RWPE1 (cell line): ENCODE results near the gene TAX1BP1.

Source experiments
- CTCF ChIA-PET: fragments of 350-600 bp; sonication (Branson Sonifier 250); formaldehyde crosslinking; extraction: SDS; loops from one replicate; lab custom pipeline; 2021; lab: Yijun Ruan, JAX
- POLR2A ChIA-PET: fragments of 400-600 bp; formaldehyde crosslinking; extraction: SDS; loops from one replicate; lab custom pipeline; 2020; ENCODE audit warnings: antibody characterized with exemption; ENCODE audit not compliant: low non-redundant PET; lab: Yijun Ruan, JAX
- DNase-seq: peaks from one replicate; pipeline ENCODE4 v3.0.0; 2012; ENCODE audit warnings: low spot score
- H3K27ac ChIP-seq: fragments of 450-650 bp; 2 replicates; pipeline ENCODE4 v1.5.1; 2017
- TF ChIP-seq, protein P1 (sequence below): fragments of 450-650 bp; conservative IDR thresholded peaks from 2 replicates; pipeline ENCODE4 v1.5.1; 2017; ENCODE audit warnings: low read depth, mild to moderate bottlenecking

Gene TAX1BP1

DNA sequence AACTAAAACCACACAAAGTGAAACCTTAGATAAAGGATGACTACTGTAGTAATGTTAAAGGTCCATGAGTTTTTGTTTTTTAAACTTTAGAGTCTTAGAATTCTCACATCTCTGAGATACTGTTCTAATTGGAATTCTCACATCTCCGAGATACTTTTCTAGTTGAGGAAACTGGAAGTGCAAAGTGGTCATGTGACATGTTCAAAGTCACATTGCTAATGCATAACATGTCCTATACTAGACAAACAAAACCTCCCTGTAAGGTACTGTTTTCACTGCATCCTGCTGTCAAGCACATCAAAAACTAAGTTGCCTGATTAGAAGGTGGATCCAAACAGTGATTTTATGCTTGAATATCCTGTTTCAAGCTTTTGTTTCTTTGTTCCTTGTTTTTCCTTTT, 13.9 kb downstream of the TAX1BP1 start:
- CTCF ChIA-PET, result no interaction called here
- TF ChIP-seq, protein P1, sequence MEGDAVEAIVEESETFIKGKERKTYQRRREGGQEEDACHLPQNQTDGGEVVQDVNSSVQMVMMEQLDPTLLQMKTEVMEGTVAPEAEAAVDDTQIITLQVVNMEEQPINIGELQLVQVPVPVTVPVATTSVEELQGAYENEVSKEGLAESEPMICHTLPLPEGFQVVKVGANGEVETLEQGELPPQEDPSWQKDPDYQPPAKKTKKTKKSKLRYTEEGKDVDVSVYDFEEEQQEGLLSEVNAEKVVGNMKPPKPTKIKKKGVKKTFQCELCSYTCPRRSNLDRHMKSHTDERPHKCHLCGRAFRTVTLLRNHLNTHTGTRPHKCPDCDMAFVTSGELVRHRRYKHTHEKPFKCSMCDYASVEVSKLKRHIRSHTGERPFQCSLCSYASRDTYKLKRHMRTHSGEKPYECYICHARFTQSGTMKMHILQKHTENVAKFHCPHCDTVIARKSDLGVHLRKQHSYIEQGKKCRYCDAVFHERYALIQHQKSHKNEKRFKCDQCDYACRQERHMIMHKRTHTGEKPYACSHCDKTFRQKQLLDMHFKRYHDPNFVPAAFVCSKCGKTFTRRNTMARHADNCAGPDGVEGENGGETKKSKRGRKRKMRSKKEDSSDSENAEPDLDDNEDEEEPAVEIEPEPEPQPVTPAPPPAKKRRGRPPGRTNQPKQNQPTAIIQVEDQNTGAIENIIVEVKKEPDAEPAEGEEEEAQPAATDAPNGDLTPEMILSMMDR, result no peak
- H3K27ac ChIP-seq, result no peak overlapping the region
- POLR2A ChIA-PET, result no interaction called here
- DNase-seq, result no peak

DNA sequence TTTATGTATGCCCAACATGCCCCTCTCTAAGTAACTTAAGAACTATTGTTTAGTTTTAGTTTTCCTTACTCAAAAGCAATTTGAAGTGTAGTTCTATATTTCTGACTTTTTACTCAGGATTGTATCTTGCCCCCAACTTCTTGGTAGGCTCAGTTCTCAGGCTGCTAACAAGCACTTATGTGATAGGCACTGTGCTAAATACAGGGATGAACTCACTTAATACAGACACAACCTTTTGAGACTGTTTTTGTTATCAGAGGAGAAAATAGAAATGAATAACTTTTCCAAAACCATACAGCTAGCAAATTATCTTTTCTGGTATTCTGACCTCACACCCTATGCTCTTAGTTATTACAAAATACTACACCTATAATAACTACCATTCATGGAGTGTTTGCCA, 16.3 kb downstream of the TAX1BP1 start:
- ChIA-PET CTCF (no interaction called here), POLR2A (no interaction called here)
- DNase-seq, result no peak
- no peak overlapping the region for H3K27ac ChIP-seq
- TF ChIP-seq, protein P1, result no peak

DNA sequence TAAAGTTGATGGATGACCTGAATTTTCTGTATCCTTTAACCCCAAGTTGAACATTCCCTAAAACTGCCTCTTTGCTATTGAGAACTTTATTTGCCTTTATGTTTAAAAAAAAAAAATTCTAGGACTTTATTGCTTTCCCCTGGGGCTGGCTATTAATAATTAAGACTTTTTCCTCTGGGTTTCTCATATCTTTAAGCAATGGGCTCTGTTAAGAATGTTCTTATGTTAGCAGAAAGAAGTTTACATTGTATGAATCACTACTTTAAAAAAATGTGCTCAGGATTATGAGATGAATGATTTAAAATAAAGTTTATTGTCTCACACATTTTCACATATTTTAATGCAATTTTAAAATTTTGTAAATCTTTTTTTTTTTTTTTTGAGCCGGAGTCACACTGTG, 19.5 kb downstream of the TAX1BP1 start:
- TF ChIP-seq, protein P1, result no peak
- H3K27ac ChIP-seq, result no peak overlapping the region
- no peak for DNase-seq
- ChIA-PET CTCF (no interaction called here), POLR2A (no interaction called here)

DNA sequence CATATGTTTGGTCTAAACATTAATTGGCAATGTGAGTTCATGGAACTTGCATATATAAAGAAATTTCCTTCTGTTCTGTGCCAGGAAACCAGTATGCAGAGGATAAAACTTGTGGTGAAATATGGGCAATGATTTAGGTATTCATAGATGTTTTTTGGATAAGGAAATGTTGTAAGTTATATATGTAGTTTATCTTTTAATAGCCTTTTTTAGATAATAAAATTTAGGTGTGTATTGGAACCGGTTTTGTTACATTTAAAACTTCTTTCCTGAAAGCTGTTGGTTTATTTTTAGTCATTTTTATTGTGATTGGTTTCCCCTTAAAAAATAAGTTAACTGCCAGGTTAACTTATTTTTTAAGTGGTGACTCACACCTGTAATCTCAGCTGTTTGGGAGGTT, 22.1 kb downstream of the TAX1BP1 start:
- ChIA-PET POLR2A (no interaction called here), CTCF (no interaction called here)
- H3K27ac ChIP-seq, result no peak overlapping the region
- no peak for DNase-seq
- TF ChIP-seq, protein P1, result no peak

DNA sequence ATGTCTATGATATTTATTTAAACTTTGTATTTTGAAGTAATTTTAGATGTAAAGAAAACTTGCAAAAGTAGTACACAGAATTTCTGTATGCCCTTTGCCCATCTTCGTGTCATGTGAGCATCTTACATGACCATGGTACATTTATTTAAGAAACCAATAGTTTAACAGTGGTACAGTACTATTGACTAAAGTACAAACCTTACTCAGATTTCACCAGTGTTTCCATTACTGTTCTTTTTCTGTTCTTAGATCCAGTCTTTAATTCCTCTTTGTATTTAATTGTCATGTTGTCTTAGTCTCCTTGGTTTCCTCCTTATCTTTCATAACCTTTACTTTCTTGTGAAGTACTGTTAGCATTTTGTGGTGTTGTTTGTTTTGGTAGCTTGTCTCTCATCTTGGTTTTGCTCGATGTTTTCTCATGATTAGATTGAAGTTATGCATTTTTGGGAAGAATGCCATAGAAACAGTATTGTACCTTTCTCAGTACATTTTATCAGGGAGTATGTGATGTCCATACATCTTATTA, 24.1 kb downstream of the TAX1BP1 start:
- DNase-seq, result no peak
- TF ChIP-seq, protein P1, result no peak
- H3K27ac ChIP-seq, result no peak overlapping the region
- POLR2A ChIA-PET, result no interaction called here
- CTCF ChIA-PET, result no interaction called here

DNA sequence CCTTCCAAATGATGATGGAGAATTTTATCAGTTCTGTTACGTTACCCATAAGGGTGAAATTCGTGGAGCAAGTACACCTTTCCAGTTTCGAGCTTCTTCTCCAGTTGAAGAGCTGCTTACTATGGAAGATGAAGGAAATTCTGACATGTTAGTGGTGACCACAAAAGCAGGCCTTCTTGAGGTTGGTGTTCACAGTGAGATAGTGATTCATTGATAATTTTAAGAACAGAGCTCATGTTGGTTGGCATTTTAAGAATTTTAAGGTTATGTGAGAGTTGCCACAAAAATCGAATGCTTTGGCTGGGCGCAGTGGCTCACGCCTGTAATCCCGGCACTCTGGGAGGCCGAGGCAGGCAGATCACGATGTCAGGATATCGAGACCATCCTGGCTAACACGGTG, 25.9 kb downstream of the TAX1BP1 start:
- no peak for DNase-seq
- POLR2A ChIA-PET, result no interaction called here
- CTCF ChIA-PET, result interaction anchor here (0.6 to 1.9 kb wide), 3 partner anchors 9 to 273 kb away, joined by 4 to 10 read pairs (median 5); no protein-coding TSS in a partner anchor
- no peak overlapping the region for H3K27ac ChIP-seq
- TF ChIP-seq, protein P1, result no peak
